ENCODE results near the gene LGALSL. TPM values are rescaled to one million over a fixed set of nuclear protein-coding genes. Genes with fewer than 3 reads are reported as not detected.

The LGALSL gene
- total and polyA plus RNA-seq, 2 of the 13 experiments (the other 11 are each of a cell fraction or from before 2014, with no cell fraction given), result 15.4 to 20.0 TPM

- Histone ChIP-seq H3K4me1 (ENCODE audit: insufficient read depth, low read length) (0 out of 2 replicates have a peak, but pooled peaks cover 6% of the 10 kb centered on the region), H4K20me1 (ENCODE audit: insufficient read depth, low read length) (no peaks in the 10 kb centered on the region), H3K9ac (ENCODE audit: insufficient read depth, low read depth, low read length) (no peak overlapping the region), H3K36me3 (replicated peaks in 1 of 2; ENCODE audit: control insufficient read depth in 1 of 2, insufficient read depth in 2 of 2, low read length in 2 of 2) (no peaks in the 10 kb centered on the region), H2AFZ (ENCODE audit: low read length) (no peak overlapping the region), H3K4me2 (ENCODE audit: low read depth, low read length) (no peak overlapping the region), H3K9me3 (ENCODE audit: low read length) (no peaks in the 10 kb centered on the region), H3K27ac (ENCODE audit: extremely low read length, insufficient read depth, low read length) (no peak overlapping the region), H3K4me3 (replicated peaks in 1 of 3; ENCODE audit: insufficient read depth in 1 of 3, low read depth in 2 of 3, low read length in 3 of 3) (no peak overlapping the region), H3K27me3 (ENCODE audit: control insufficient read depth in 1 of 2, insufficient read depth in 2 of 2, low read length in 2 of 2) (peaks cover 5 to 27% of the 10 kb centered on the region in 2 experiments; a peak in 3 of 5 replicates), H3K79me2 (ENCODE audit: insufficient read depth, low read length) (no peaks in the 10 kb centered on the region)
- WGBS (ENCODE audit: low lambda C conversion rate), result 31% methylated on average over 4 of the region's 5 CpGs
- TF ChIP-seq ZBTB8A (CRISPR knock-in tag; IDR thresholded peaks at IDR 0.05; ENCODE audit: borderline replicate concordance, low read depth) (no peak), ATF2 (CRISPR knock-in tag; IDR thresholded peaks at IDR 0.05) (no peak), DZIP1 (CRISPR knock-in tag; IDR thresholded peaks at IDR 0.05) (no peak)
- FAIRE-seq, result no peak
- no TSS peak for BruUV-seq (replicated peaks)
- CTCF ChIA-PET (ENCODE audit: low intra/inter-chr PET ratio, low total read pairs), result no interaction called here
- in situ Hi-C loops (cut with HindIII; ENCODE audit: extremely low pct_ligation_motif_present, low pct_unique_long_range_greater_than_20kb), result loop anchor here (10.0 kb wide), 1 partner anchor 427 kb away; no protein-coding TSS in a partner anchor
- intact Hi-C loops (cut with micrococcal nuclease; ENCODE audit: unreplicated experiment), result no loop called here
- DNase-seq (ENCODE audit: low spot score), result no peak
- ATAC-seq, result no peak
- POLR2A ChIA-PET, result no interaction called here
Measured at GRCh38 chr2:64481665-64482064, 27.7 kb downstream of the LGALSL start.

- ChIA-PET POLR2A (no interaction called here), CTCF (ENCODE audit: low intra/inter-chr PET ratio, low total read pairs) (no interaction called here)
- WGBS (ENCODE audit: low lambda C conversion rate), result 4% methylated on average over 1 of the region's 1 CpG
- no peaks in the 10 kb centered on the region for H3K79me2 ChIP-seq (ENCODE audit: insufficient read depth, low read length)
- peak; percentile 79 to 87 for TF ChIP-seq MAFK (conservative IDR thresholded peaks at IDR 0.05 in 1 of 2, IDR thresholded peaks at IDR 0.05 in 1 of 2; ENCODE audit: low read length in 2 of 2)
- no peak for TF ChIP-seq ZNF556 (CRISPR knock-in tag; IDR thresholded peaks at IDR 0.05; ENCODE audit: borderline replicate concordance)
- TF ChIP-seq ZBTB39 (CRISPR knock-in tag; IDR thresholded peaks at IDR 0.05), result no peak
- TF ChIP-seq PATZ1 (CRISPR knock-in tag; IDR thresholded peaks at IDR 0.05), result no peak
- TF ChIP-seq MAFF (IDR thresholded peaks at IDR 0.05; ENCODE audit: low read depth, low read length), result peak; percentile 68
- no peak for TF ChIP-seq FLYWCH1 (CRISPR knock-in tag; IDR thresholded peaks at IDR 0.05)
- no peak overlapping the region for H3K4me2 ChIP-seq (ENCODE audit: low read depth, low read length)
- no peaks in the 10 kb centered on the region for H3K9me3 ChIP-seq (ENCODE audit: low read length)
- peaks cover 5 to 32% of the 10 kb centered on the region in 2 experiments; a peak in 3 of 5 replicates for H3K27me3 ChIP-seq (ENCODE audit: control insufficient read depth in 1 of 2, insufficient read depth in 2 of 2, low read length in 2 of 2)
- intact Hi-C loops (cut with micrococcal nuclease; ENCODE audit: unreplicated experiment), result no loop called here
- BruUV-seq (replicated peaks), result no TSS peak
- H3K9ac ChIP-seq (ENCODE audit: insufficient read depth, low read depth, low read length), result no peak overlapping the region
- DNase-seq (ENCODE audit: low spot score) (no peak), FAIRE-seq (no peak), ATAC-seq (no peak)
- 0 out of 2 replicates have a peak, but pooled peaks cover 3% of the 10 kb centered on the region for H3K4me1 ChIP-seq (ENCODE audit: insufficient read depth, low read length)
- H3K27ac ChIP-seq (ENCODE audit: extremely low read length, insufficient read depth, low read length), result no peak overlapping the region
- H3K36me3 ChIP-seq (replicated peaks in 1 of 2; ENCODE audit: control insufficient read depth in 1 of 2, insufficient read depth in 2 of 2, low read length in 2 of 2), result no peaks in the 10 kb centered on the region
- no peak overlapping the region for H3K4me3 ChIP-seq (replicated peaks in 1 of 3; ENCODE audit: insufficient read depth in 1 of 3, low read depth in 2 of 3, low read length in 3 of 3)
- H2AFZ ChIP-seq (ENCODE audit: low read length), result no peak overlapping the region
- H4K20me1 ChIP-seq (ENCODE audit: insufficient read depth, low read length), result no peaks in the 10 kb centered on the region
- in situ Hi-C loops (cut with HindIII; ENCODE audit: extremely low pct_ligation_motif_present, low pct_unique_long_range_greater_than_20kb), result loop anchor here (10.0 kb wide), 1 partner anchor 427 kb away; no protein-coding TSS in a partner anchor
Measured at GRCh38 chr2:64482243-64482642, 28.3 kb downstream of the LGALSL start.
